Measurements from ENCODE around the gene MAB21L3.

DNA sequence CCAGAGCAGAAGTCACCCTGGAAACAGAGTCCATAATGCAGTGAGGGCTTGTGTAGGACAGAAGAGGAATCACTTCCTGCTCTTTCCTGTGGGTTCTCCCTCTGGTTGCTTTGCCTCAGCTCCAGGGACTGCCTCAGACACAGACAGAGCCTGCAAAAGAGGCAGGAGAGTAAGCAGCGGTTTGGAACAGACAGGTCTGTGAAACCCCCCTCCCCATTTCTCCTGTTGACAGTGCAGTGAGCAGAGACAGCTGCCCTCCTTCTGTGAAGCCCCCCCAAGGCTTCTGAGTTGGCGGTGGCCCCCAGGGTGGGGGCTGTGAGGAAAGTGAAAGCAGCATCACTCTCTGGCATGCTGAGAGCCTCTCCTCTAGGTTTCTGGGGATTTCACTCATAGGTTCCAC, 53.0 kb downstream of the MAB21L3 start:
- TF ChIP-seq, protein P1, sequence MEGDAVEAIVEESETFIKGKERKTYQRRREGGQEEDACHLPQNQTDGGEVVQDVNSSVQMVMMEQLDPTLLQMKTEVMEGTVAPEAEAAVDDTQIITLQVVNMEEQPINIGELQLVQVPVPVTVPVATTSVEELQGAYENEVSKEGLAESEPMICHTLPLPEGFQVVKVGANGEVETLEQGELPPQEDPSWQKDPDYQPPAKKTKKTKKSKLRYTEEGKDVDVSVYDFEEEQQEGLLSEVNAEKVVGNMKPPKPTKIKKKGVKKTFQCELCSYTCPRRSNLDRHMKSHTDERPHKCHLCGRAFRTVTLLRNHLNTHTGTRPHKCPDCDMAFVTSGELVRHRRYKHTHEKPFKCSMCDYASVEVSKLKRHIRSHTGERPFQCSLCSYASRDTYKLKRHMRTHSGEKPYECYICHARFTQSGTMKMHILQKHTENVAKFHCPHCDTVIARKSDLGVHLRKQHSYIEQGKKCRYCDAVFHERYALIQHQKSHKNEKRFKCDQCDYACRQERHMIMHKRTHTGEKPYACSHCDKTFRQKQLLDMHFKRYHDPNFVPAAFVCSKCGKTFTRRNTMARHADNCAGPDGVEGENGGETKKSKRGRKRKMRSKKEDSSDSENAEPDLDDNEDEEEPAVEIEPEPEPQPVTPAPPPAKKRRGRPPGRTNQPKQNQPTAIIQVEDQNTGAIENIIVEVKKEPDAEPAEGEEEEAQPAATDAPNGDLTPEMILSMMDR (IDR thresholded peaks at IDR 0.05; ENCODE audit: low read length) = no peak
- no peak for TF ChIP-seq EZH2phosphoT487 (IDR thresholded peaks at IDR 0.05; ENCODE audit: low read length)

Measured in MM.1S (cell line).